Stimulated activated naive B cell treated with anti-CD40 and anti-IgM and Interleukin-4, amounts not matched to agents 10 μg/mL and 1 μg/mL and 100 μg/mL, for 72 hours (primary cell): ENCODE measurements around the gene KIAA1217.

Experiments used
- ATAC-seq, 2 donors: fragments of 150-1000 bp; cut with Tn5 transposase; replicated peaks; 2 replicates each; pipeline ENCODE4 v1.10.0; 2021; ENCODE audit warnings: moderate library complexity in 1 of 2
- DNase-seq: peaks from one replicate; pipeline ENCODE4 v3.0.0; 2021
- H3K27ac Mint-ChIP-seq: one replicate; pipeline ENCODE4 v1.8.0; 2022; ENCODE audit warnings: mild to moderate bottlenecking, mixed read lengths
- H3K27me3 Mint-ChIP-seq, 2 donors: one replicate each; pipeline ENCODE4 v1.8.0; 2022; ENCODE audit warnings: mixed read lengths in 2 of 2
- H3K36me3 Mint-ChIP-seq, 2 donors: one replicate each; pipeline ENCODE4 v1.8.0; 2022; ENCODE audit warnings: mixed read lengths in 2 of 2, mild to moderate bottlenecking in 1 of 2
- H3K4me1 Mint-ChIP-seq, 2 donors: one replicate each; pipeline ENCODE4 v1.8.0; 2022; ENCODE audit warnings: mixed read lengths in 2 of 2, mild to moderate bottlenecking in 1 of 2
- H3K4me3 Mint-ChIP-seq, 2 donors: one replicate each; pipeline ENCODE4 v1.8.0; 2022; ENCODE audit warnings: mild to moderate bottlenecking in 2 of 2, mixed read lengths in 2 of 2, moderate library complexity in 1 of 2
- H3K9me3 Mint-ChIP-seq, 2 donors: one replicate each; pipeline ENCODE4 v1.8.0; 2022; ENCODE audit warnings: mixed read lengths in 2 of 2, mild to moderate bottlenecking in 1 of 2

The KIAA1217 gene

DNA sequence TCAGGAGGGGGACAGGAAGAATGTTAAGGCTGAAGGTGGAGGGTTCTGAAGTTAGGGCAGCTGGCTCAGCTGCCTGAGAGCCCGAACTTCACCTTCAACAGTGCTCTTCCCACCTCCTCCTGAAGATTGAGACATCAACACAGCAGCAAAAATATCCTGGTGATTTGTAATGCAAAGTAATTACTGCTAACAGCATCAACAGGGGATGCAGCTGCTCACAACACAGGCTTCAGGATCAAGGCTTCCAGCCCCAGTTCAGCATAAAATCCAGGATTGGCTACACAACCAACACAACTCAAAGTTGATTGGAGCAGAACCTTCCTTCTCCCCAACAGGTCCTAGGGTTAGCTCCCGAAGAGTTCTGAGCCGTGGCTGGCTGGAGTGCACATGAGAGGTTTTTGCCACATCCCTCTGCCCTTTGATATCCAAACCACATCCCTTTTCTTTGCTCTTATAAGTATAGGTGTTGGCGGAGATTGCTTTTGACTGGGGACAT lies 242.4 kb downstream of the KIAA1217 start:
- H3K4me1 Mint-ChIP-seq, result no peaks in the 10 kb centered on the region
- H3K4me3 Mint-ChIP-seq, result no peak overlapping the region
- ATAC-seq (no peak), DNase-seq (no peak)
- H3K27me3 Mint-ChIP-seq, result peaks cover 0 to 3% of the 10 kb centered on the region in 2 donors
- H3K9me3 Mint-ChIP-seq, result peaks cover 0 to 3% of the 10 kb centered on the region in 2 donors
- H3K36me3 Mint-ChIP-seq, result no peaks in the 10 kb centered on the region
- no peak overlapping the region for H3K27ac Mint-ChIP-seq

DNA sequence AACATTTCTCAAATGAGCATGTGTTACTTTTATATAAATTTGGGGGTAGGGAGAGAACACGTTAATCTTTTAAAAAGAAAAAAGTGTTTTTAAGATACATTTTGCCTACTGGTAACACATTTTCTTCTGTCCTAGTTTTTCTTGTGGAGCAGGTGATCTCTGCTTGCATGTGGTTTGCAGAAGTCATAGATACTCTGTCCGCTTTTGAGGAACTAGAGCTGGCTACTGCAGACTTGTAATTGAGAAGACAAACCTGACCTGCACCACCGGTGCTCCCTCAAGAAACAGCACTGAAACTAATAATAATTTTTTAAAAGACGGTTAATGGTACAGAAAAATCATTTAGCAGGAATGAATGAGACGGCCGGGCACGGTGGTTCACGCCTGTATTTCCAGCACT lies 243.1 kb downstream of the KIAA1217 start:
- Mint-ChIP-seq H3K4me3 (no peak overlapping the region), H3K27ac (no peak overlapping the region), H3K27me3 (peaks cover 0 to 3% of the 10 kb centered on the region in 2 donors), H3K4me1 (no peaks in the 10 kb centered on the region), H3K36me3 (no peaks in the 10 kb centered on the region), H3K9me3 (peaks cover 0 to 3% of the 10 kb centered on the region in 2 donors)
- ATAC-seq (no peak), DNase-seq (no peak)

- no peaks in the 10 kb centered on the region for H3K9me3 Mint-ChIP-seq
- no peak overlapping the region for H3K4me3 Mint-ChIP-seq
- peaks cover 0 to 3% of the 10 kb centered on the region in 2 donors for H3K27me3 Mint-ChIP-seq
- no peaks in the 10 kb centered on the region for H3K4me1 Mint-ChIP-seq
- ATAC-seq, result no peak
- H3K36me3 Mint-ChIP-seq, result no peaks in the 10 kb centered on the region
- no peak overlapping the region for H3K27ac Mint-ChIP-seq
- no peak for DNase-seq
These were observed 244.5 kb downstream of the KIAA1217 start for GRCh38 chr10:24453404-24453830.

GRCh38 chr10:24453973-24454372 lies 245.0 kb downstream of the KIAA1217 start:
- Mint-ChIP-seq H3K27me3 (peaks cover 0 to 3% of the 10 kb centered on the region in 2 donors), H3K4me3 (no peak overlapping the region), H3K36me3 (no peaks in the 10 kb centered on the region), H3K4me1 (no peaks in the 10 kb centered on the region), H3K27ac (no peak overlapping the region), H3K9me3 (no peaks in the 10 kb centered on the region)
- no peak for ATAC-seq
- no peak for DNase-seq

- no peak for DNase-seq
- Mint-ChIP-seq H3K4me1 (no peaks in the 10 kb centered on the region), H3K36me3 (no peaks in the 10 kb centered on the region), H3K4me3 (no peak overlapping the region), H3K9me3 (no peaks in the 10 kb centered on the region), H3K27ac (no peak overlapping the region), H3K27me3 (peaks cover 0 to 3% of the 10 kb centered on the region in 2 donors)
- ATAC-seq, result no peak
These were observed 246.5 kb downstream of the KIAA1217 start for GRCh38 chr10:24455447-24455846.

- H3K27me3 Mint-ChIP-seq, result no peaks in the 10 kb centered on the region
- H3K27ac Mint-ChIP-seq, result no peak overlapping the region
- no peak for DNase-seq
- H3K9me3 Mint-ChIP-seq, result no peaks in the 10 kb centered on the region
- H3K4me3 Mint-ChIP-seq, result no peak overlapping the region
- H3K4me1 Mint-ChIP-seq, result no peaks in the 10 kb centered on the region
- H3K36me3 Mint-ChIP-seq, result no peaks in the 10 kb centered on the region
- no peak for ATAC-seq
These were observed 247.4 kb downstream of the KIAA1217 start for GRCh38 chr10:24456322-24456721.

GRCh38 chr10:24457661-24458318 lies 248.9 kb downstream of the KIAA1217 start:
- Mint-ChIP-seq H3K27ac (no peak overlapping the region), H3K4me1 (no peaks in the 10 kb centered on the region), H3K4me3 (no peak overlapping the region), H3K9me3 (no peaks in the 10 kb centered on the region), H3K27me3 (no peaks in the 10 kb centered on the region), H3K36me3 (no peaks in the 10 kb centered on the region)
- DNase-seq (no peak), ATAC-seq (no peak)

GRCh38 chr10:24459836-24460235 lies 250.9 kb downstream of the KIAA1217 start:
- no peak overlapping the region for H3K27ac Mint-ChIP-seq
- peaks cover 0 to 2% of the 10 kb centered on the region in 2 donors for H3K4me1 Mint-ChIP-seq
- no peaks in the 10 kb centered on the region for H3K27me3 Mint-ChIP-seq
- no peaks in the 10 kb centered on the region for H3K36me3 Mint-ChIP-seq
- H3K4me3 Mint-ChIP-seq, result no peak overlapping the region
- ATAC-seq, result no peak
- no peak for DNase-seq
- no peaks in the 10 kb centered on the region for H3K9me3 Mint-ChIP-seq

- no peaks in the 10 kb centered on the region for H3K9me3 Mint-ChIP-seq
- peaks cover 0 to 2% of the 10 kb centered on the region in 2 donors for H3K4me1 Mint-ChIP-seq
- no peaks in the 10 kb centered on the region for H3K27me3 Mint-ChIP-seq
- DNase-seq (no peak), ATAC-seq (no peak)
- H3K27ac Mint-ChIP-seq, result no peak overlapping the region
- H3K36me3 Mint-ChIP-seq, result no peaks in the 10 kb centered on the region
- H3K4me3 Mint-ChIP-seq, result no peak overlapping the region
These were observed 253.4 kb downstream of the KIAA1217 start for GRCh38 chr10:24462291-24462813.

DNA sequence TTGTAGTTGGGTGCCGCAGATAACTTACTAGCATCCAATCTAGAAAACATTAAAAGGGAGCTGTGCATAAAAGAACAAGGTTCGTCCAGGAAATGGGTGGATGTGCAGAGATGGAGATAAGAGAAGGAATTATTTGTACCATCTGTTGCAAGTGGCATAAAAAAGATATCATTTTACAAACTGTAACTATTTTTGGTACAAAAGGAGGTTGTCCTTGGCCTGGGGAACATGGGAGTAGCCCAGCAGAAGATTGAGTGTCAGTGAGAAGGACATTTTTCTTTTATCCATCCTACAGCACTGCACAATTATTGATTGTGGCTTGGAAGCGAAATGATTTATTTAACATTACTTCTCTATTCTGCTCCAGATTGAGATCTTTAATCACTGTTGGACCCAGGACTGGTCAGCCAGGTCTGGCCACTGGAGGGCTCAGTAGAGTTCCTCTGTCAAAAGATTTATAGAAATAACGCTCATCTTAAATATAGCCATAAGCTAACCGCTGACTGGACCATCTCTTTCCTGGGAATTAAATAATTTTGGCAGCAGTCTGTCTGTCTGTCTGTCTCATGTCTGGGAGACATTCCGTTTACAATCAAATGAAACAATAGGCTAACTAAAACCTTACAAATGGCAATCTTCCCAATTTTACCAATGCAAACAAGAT lies 254.1 kb downstream of the KIAA1217 start:
- Mint-ChIP-seq H3K4me3 (no peak overlapping the region), H3K4me1 (peaks cover 0 to 2% of the 10 kb centered on the region in 2 donors), H3K36me3 (no peaks in the 10 kb centered on the region), H3K27ac (no peak overlapping the region), H3K9me3 (no peaks in the 10 kb centered on the region), H3K27me3 (no peaks in the 10 kb centered on the region)
- ATAC-seq (no peak), DNase-seq (no peak)

DNA sequence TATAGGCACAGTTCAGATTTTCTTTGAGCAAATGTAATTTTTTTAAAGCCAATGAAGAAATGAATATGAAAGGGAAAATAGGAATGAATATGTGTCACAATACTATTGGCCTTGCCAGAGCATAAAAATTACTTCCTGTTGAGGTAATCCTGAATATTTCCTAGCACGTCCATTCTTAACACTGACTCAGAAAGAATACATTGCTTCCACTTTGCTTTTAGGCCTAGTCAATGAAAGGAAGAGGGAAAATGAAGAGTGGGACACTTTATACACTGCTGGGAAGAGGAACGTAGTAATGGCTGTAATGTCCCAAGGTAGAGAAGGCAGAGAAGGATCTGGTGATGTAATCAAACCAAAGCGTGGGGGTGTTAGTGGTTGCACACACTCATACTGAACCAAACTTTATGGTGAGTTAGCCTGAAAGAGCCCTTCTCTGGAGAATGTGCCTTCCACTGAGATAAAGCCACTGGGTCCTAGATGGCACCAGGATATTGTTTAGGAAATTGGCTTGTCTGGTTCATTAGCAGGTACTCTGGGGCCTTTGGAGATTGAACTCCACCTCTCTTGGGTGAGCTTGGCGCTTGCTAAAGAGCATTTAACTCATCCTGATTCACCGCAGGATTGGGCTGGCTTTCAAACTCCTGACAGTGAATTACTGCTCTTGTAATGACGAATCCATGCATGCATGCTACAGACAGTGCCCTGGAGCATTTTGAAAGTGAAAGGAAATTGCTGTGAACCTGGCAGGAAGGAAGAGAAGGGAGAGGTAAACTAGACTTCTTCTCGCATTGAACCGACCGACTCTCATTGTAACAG lies 254.9 kb downstream of the KIAA1217 start:
- Mint-ChIP-seq H3K9me3 (no peaks in the 10 kb centered on the region), H3K27ac (no peak overlapping the region), H3K4me1 (peaks cover 0 to 2% of the 10 kb centered on the region in 2 donors), H3K27me3 (no peaks in the 10 kb centered on the region), H3K36me3 (no peaks in the 10 kb centered on the region), H3K4me3 (no peak overlapping the region)
- peak in 1 of 2 donors; percentile 26 for ATAC-seq
- DNase-seq, result no peak

DNA sequence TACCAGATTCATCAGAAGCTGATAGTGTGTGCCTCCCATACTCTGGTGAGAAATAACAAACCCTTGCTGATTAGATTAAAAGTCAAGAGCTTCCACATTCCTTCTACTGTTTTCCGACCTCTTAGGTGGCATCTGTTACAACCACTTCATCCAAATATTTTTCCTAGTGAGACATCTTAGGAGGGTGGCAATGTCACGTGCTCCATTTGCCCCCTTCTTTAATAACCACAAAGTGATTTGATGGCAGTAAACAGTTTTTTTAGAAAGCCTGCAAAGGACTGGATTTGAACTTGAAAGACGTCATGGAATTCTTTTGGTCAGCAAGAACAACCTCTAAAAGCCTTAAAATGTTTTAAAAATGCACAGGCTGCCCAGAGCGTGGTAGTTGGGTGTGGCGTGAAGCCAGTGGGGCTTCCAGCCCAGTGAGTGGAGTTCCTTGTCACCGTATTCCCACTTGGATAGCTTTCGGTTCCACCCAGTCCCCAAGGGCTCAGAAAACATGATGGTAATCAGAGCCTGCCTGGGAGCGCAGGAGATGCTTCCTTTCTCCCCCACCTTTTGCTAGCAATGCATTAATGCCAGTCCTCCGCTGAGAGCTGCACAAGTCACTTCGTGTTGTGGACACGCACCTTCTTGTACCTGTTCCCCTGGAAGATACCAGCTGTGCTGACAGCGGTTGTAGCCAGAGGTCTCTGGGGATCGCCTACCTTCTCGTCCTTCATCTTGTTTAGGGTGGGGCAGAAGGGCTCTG lies 256.4 kb downstream of the KIAA1217 start:
- DNase-seq (no peak), ATAC-seq (no peak)
- Mint-ChIP-seq H3K4me1 (peaks cover 0 to 2% of the 10 kb centered on the region in 2 donors), H3K27me3 (no peaks in the 10 kb centered on the region), H3K27ac (no peak overlapping the region), H3K36me3 (no peaks in the 10 kb centered on the region), H3K9me3 (no peaks in the 10 kb centered on the region), H3K4me3 (no peak overlapping the region)

DNA sequence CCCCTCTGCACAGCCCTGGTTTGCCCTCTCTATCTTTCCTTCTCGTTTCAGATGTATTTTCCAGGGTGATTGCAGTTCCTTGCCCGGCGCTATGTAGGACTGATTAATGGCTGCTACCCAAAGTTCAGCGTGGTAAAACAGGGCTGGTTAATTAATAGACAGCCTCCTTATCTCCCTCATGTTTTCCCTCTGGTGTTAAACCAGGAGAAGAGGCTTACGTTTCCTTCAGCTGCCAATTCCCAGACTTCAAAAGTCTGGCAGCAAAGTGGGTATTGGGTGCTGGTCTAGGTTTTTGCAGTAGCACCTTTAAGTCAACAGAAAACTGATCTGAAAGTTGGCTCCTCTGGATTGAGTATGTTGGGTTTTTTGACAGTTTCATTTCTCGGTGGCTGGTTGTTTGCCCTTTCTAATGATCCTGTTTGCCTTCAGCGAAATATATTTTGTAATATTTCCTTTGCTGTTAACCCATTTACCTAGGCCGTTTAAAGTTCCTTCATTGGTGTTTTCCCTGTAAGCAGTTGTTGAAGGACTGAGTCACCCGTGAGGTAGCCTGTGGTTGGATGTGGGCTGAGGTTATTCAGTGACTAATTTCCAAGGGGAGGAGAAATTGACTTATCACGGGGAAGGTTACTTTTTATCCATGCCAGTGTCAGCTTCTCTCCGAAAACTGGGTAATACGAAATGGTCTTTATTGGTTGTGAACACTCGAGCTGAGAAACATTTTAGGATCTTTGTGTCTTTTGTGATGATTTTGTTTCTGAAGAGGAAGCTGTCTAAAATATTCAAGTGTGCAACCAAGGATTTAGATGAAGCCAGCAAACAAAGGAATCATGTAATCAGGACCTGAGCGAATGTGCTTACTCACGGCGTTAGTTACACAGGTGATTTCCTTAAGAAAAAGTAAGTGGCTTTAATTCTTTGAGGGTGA lies 257.2 kb downstream of the KIAA1217 start:
- Mint-ChIP-seq H3K9me3 (no peaks in the 10 kb centered on the region), H3K4me3 (no peak overlapping the region), H3K27ac (no peak overlapping the region), H3K27me3 (no peaks in the 10 kb centered on the region), H3K4me1 (peaks cover 0 to 2% of the 10 kb centered on the region in 2 donors), H3K36me3 (no peaks in the 10 kb centered on the region)
- DNase-seq (no peak), ATAC-seq (peak; percentile 63 to 77)
